Testis (tissue), 2 donors: Measurements from ENCODE around the gene CD244.
A peak's percentile ranks its signal among the peaks of the same experiment; 100 is the strongest.

Source experiments
- POLR2A ChIP-seq: fragments of 450-650 bp; IDR thresholded peaks from one replicate; pipeline ENCODE4 v1.6.1; 2017; ENCODE audit warnings: antibody characterized with exemption, mild to moderate bottlenecking, moderate library complexity
- TF ChIP-seq, protein P1 (sequence below), 3 experiments: fragments of 450-650 bp in 2 of 3; fragments of 200-600 bp in 1 of 3; sonication (generic) in 1 of 3; IDR thresholded peaks; one replicate each; pipeline ENCODE4 v1.5.1; 2016 to 2019; ENCODE audit warnings: antibody characterized with exemption in 3 of 3, mild to moderate bottlenecking in 2 of 3, moderate library complexity in 1 of 3

DNA sequence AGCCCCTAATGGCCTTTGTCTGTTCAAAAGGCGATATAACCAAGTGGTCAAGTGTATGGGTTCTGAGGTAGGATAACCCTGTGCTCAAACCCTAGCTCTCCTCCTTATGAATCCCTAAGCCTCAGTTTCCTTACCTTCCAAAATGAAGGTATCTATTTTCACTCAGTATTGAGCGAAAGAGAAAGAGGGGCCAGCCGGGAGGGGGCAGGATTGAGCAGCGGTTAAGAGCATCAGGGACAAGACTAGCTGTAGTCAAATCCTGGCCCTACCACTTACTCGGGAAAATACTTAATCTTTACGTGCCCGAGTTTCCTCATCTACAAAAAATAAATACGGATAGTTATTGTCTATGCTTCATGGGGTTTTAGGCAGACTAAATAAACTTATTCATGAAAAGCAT is 41.1 kb downstream of the CD244 start:
- TF ChIP-seq, protein P1, sequence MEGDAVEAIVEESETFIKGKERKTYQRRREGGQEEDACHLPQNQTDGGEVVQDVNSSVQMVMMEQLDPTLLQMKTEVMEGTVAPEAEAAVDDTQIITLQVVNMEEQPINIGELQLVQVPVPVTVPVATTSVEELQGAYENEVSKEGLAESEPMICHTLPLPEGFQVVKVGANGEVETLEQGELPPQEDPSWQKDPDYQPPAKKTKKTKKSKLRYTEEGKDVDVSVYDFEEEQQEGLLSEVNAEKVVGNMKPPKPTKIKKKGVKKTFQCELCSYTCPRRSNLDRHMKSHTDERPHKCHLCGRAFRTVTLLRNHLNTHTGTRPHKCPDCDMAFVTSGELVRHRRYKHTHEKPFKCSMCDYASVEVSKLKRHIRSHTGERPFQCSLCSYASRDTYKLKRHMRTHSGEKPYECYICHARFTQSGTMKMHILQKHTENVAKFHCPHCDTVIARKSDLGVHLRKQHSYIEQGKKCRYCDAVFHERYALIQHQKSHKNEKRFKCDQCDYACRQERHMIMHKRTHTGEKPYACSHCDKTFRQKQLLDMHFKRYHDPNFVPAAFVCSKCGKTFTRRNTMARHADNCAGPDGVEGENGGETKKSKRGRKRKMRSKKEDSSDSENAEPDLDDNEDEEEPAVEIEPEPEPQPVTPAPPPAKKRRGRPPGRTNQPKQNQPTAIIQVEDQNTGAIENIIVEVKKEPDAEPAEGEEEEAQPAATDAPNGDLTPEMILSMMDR (IDR thresholded peaks at IDR 0.05), result peak in 1 of 3 experiments; percentile 11
- no peak for TF ChIP-seq POLR2A
